Stimulated activated naive B cell treated with anti-CD40 and anti-IgM and Interleukin-4, amounts not matched to agents 10 μg/mL and 1 μg/mL and 100 μg/mL, for 72 hours (primary cell): Measurements from ENCODE around the gene SYTL1.
"Not testable (repeated sequence)": the region's sequence is repeated elsewhere in the genome, so short reads cannot be mapped to it uniquely, and the experiment has no call there.

ENCODE experiments used
- ATAC-seq, 2 donors: fragments of 150-1000 bp; cut with Tn5 transposase; replicated peaks; 2 replicates each; pipeline ENCODE4 v1.10.0; 2021; ENCODE audit warnings: moderate library complexity in 1 of 2
- DNase-seq: peaks from one replicate; pipeline ENCODE4 v3.0.0; 2021
- H3K27ac Mint-ChIP-seq: one replicate; pipeline ENCODE4 v1.8.0; 2022; ENCODE audit warnings: mild to moderate bottlenecking, mixed read lengths
- H3K27me3 Mint-ChIP-seq, 2 donors: one replicate each; pipeline ENCODE4 v1.8.0; 2022; ENCODE audit warnings: mixed read lengths in 2 of 2
- H3K36me3 Mint-ChIP-seq, 2 donors: one replicate each; pipeline ENCODE4 v1.8.0; 2022; ENCODE audit warnings: mixed read lengths in 2 of 2, mild to moderate bottlenecking in 1 of 2
- H3K4me1 Mint-ChIP-seq, 2 donors: one replicate each; pipeline ENCODE4 v1.8.0; 2022; ENCODE audit warnings: mixed read lengths in 2 of 2, mild to moderate bottlenecking in 1 of 2
- H3K4me3 Mint-ChIP-seq, 2 donors: one replicate each; pipeline ENCODE4 v1.8.0; 2022; ENCODE audit warnings: mild to moderate bottlenecking in 2 of 2, mixed read lengths in 2 of 2, moderate library complexity in 1 of 2
- H3K9me3 Mint-ChIP-seq, 2 donors: one replicate each; pipeline ENCODE4 v1.8.0; 2022; ENCODE audit warnings: mixed read lengths in 2 of 2, mild to moderate bottlenecking in 1 of 2

SYTL1 gene

DNA sequence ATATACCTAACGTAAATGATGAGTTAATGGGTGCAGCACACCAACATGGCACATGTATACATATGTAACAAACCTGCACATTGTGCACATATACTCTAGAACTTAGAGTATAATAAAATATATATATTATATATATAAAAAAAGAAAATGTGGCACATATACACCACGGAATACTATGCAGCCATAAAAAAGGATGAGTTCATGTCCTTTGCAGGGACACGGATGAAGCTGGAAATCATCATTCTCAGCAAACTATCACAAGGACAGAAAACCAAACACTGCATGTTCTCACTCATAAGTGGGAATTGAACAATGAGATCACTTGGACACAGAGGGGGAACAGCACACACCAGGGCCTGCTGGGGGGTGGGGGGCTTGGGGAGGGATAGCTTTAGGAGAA, 43.0 kb downstream of the SYTL1 start:
- H3K27ac Mint-ChIP-seq, H3K9me3 Mint-ChIP-seq, H3K4me3 Mint-ChIP-seq, DNase-seq, H3K27me3 Mint-ChIP-seq, ATAC-seq, H3K36me3 Mint-ChIP-seq: not testable (repeated sequence)
- H3K4me1 Mint-ChIP-seq = peaks cover 19 to 20% of the 10 kb centered on the region in 2 donors

GRCh38 chr1:27388337-27389005, 46.6 kb downstream of the SYTL1 start:
- H3K4me3 Mint-ChIP-seq = no peak overlapping the region
- H3K36me3 Mint-ChIP-seq = no peaks in the 10 kb centered on the region
- H3K27ac Mint-ChIP-seq = no peak overlapping the region
- peaks cover 22 to 26% of the 10 kb centered on the region in 2 donors for H3K4me1 Mint-ChIP-seq
- ATAC-seq = no peak
- DNase-seq = peak; percentile 54
- H3K9me3 Mint-ChIP-seq = no peaks in the 10 kb centered on the region
- peaks cover 3 to 7% of the 10 kb centered on the region in 2 donors for H3K27me3 Mint-ChIP-seq

DNA sequence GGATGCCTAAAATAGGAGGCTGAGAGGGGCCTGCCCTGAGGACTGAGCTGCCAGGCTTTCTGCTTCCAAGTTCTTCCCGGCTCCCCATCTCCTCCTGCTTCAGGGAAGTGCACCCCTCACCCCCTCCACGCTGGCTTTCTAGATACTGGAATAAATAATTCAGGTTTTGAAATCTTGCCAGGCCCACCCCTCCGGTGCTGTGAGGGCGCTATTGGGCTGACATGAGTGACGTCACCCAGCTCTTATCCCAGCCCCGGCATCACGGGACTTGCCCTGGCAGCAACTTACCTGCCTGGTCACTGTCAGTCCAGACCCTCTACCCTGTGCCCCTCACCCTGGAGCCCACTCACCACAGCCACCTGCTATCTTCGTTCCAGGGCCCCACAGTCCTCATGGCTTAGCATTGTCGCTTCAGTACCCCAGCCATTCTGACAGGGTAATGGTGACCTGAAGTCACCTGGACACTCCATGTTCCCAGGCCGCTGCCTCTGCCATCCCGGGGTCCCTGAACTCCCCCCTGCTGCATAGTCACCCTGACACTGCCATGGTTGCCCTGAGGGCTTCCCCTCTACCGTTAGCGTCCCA, 49.8 kb downstream of the SYTL1 start:
- peak overlapping the region; percentile 96 for H3K27ac Mint-ChIP-seq
- no peaks in the 10 kb centered on the region for H3K9me3 Mint-ChIP-seq
- H3K27me3 Mint-ChIP-seq = peaks cover 0 to 3% of the 10 kb centered on the region in 2 donors
- H3K4me3 Mint-ChIP-seq = peak overlapping the region; percentile 87 to 93
- ATAC-seq (no peak), DNase-seq (no peak)
- peaks cover 23 to 38% of the 10 kb centered on the region in 2 donors for H3K4me1 Mint-ChIP-seq
- no peaks in the 10 kb centered on the region for H3K36me3 Mint-ChIP-seq

DNA sequence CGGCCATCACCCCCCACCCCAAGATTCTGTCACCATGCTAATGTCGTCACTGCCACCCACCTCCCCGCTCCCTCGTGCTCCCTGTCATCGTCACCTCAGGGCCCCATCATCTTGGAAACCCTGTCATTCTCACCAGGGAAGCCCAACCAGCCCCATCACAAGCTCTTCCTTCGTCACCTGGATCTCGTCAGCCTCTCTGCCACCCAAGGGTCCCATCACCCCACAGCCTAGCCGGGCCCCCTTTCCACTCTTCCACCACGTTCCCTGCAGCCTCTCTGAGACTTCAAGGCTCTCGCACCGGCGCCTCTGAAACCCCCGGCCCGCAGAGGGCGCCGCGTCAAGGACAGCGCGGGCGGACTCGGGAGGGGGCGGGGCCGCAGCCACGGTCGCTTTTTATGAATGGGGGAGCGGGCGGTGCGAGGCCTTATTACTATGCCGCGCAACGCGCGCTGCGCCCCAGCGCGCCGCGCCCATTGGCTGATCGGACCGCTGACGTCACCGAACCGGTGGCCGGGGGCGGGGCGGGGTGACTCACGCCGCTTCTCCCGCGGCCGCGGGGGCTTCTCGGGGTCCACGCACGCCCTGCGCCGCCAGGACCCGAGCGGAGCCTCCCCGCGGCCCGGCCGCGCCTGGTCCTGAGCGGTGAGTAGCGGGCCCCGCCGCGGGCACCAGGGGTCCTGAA, 50.4 kb downstream of the SYTL1 start, which contains the start of gene GPR3:
Gene GPR3, plus strand, starts transcription at position 527 of the 682 bp plus-strand sequence. CDS start 1,177 bp downstream, outside the sequence.
- H3K27ac Mint-ChIP-seq = peak within 1 kb of the TSS; percentile 96
- H3K36me3 Mint-ChIP-seq = no peaks in the 10 kb centered on the region
- H3K27me3 Mint-ChIP-seq = peaks cover 0 to 3% of the 10 kb centered on the region in 2 donors
- peak; percentile 83 for DNase-seq
- peak within 1 kb of the TSS; percentile 87 to 93 for H3K4me3 Mint-ChIP-seq
- peaks cover 23 to 38% of the 10 kb centered on the region in 2 donors for H3K4me1 Mint-ChIP-seq
- peak; percentile 92 to 95 for ATAC-seq
- H3K9me3 Mint-ChIP-seq = no peaks in the 10 kb centered on the region

- peak overlapping the region; percentile 82 for H3K27ac Mint-ChIP-seq
- peaks cover 0 to 3% of the 10 kb centered on the region in 2 donors for H3K27me3 Mint-ChIP-seq
- H3K4me3 Mint-ChIP-seq = peak overlapping the region; percentile 87 to 93
- no peak for DNase-seq
- no peaks in the 10 kb centered on the region for H3K36me3 Mint-ChIP-seq
- H3K9me3 Mint-ChIP-seq = no peaks in the 10 kb centered on the region
- H3K4me1 Mint-ChIP-seq = peaks cover 23 to 38% of the 10 kb centered on the region in 2 donors
- peak in 1 of 2 donors; percentile 19 for ATAC-seq
Measured at GRCh38 chr1:27392778-27393635, 51.2 kb downstream of the SYTL1 start.

GRCh38 chr1:27393641-27394281, 51.9 kb downstream of the SYTL1 start:
- Mint-ChIP-seq H3K36me3 (no peaks in the 10 kb centered on the region), H3K27ac (no peak overlapping the region), H3K9me3 (no peaks in the 10 kb centered on the region), H3K4me1 (peaks cover 19 to 36% of the 10 kb centered on the region in 2 donors), H3K27me3 (no peaks in the 10 kb centered on the region), H3K4me3 (peak overlapping the region; percentile 87 to 93)
- DNase-seq (no peak), ATAC-seq (no peak)

DNA sequence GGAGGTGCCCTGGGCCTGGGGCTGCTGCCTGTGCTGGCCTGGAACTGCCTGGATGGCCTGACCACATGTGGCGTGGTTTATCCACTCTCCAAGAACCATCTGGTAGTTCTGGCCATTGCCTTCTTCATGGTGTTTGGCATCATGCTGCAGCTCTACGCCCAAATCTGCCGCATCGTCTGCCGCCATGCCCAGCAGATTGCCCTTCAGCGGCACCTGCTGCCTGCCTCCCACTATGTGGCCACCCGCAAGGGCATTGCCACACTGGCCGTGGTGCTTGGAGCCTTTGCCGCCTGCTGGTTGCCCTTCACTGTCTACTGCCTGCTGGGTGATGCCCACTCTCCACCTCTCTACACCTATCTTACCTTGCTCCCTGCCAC, 52.4 kb downstream of the SYTL1 start:
- DNase-seq = no peak
- no peaks in the 10 kb centered on the region for H3K9me3 Mint-ChIP-seq
- no peak for ATAC-seq
- no peak overlapping the region for H3K4me3 Mint-ChIP-seq
- no peaks in the 10 kb centered on the region for H3K27me3 Mint-ChIP-seq
- H3K4me1 Mint-ChIP-seq = peaks cover 19 to 38% of the 10 kb centered on the region in 2 donors
- H3K27ac Mint-ChIP-seq = no peak overlapping the region
- H3K36me3 Mint-ChIP-seq = no peaks in the 10 kb centered on the region

- DNase-seq (no peak), ATAC-seq (no peak)
- no peak overlapping the region for H3K27ac Mint-ChIP-seq
- H3K4me3 Mint-ChIP-seq = no peak overlapping the region
- H3K9me3 Mint-ChIP-seq = no peaks in the 10 kb centered on the region
- no peaks in the 10 kb centered on the region for H3K36me3 Mint-ChIP-seq
- no peaks in the 10 kb centered on the region for H3K27me3 Mint-ChIP-seq
- peaks cover 19 to 38% of the 10 kb centered on the region in 2 donors for H3K4me1 Mint-ChIP-seq
Measured at GRCh38 chr1:27394925-27395324, 53.1 kb downstream of the SYTL1 start.

DNA sequence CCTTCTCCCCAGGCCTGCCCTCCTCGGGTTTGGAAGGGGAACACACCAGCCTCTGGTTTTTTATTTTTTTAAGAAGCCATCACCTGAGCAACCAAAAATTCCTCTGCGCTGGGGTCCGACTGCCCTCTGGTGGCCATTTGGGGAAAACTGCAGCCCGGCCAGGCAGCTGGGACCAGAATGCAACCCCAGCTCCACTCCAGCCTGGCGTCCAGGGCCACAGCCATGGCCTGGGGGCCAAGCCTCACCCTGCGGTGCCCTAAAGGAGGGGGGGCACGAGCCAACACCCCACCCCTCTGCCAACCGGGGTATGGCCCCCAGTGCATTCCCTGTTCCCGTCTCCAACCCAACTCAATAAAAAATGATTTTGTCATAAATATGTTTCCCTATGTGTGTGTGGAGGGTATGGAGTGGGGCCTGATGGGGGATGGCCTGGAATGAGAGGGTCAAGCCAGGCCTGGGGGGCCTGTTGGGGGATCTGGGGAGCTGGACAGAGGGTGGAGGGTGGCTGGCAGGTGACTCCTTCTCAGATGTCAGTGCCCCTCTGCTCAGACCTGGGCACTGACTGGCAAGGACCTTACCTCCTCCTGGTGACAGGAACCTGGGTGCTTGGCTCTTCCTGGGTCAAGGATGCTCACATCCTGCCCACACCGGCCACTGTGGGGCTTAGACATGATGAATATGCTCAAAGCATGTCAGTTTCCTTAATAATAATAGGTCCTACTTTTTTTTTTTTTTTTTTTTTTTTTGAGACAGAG, 53.8 kb downstream of the SYTL1 start:
- Mint-ChIP-seq H3K27ac (no peak overlapping the region), H3K4me1 (peaks cover 23 to 38% of the 10 kb centered on the region in 2 donors), H3K36me3 (no peaks in the 10 kb centered on the region), H3K27me3 (no peaks in the 10 kb centered on the region), H3K4me3 (no peak overlapping the region), H3K9me3 (no peaks in the 10 kb centered on the region)
- ATAC-seq (peak; percentile 45 to 53), DNase-seq (peak; percentile 73)

- Mint-ChIP-seq H3K9me3 (no peaks in the 10 kb centered on the region), H3K27me3 (no peaks in the 10 kb centered on the region), H3K4me1 (peaks cover 20 to 37% of the 10 kb centered on the region in 2 donors), H3K27ac (peak overlapping the region; percentile 31), H3K4me3 (peak overlapping the region in 1 of 2 donors; percentile 25), H3K36me3 (no peaks in the 10 kb centered on the region)
- ATAC-seq = no peak
- DNase-seq = no peak
Measured at GRCh38 chr1:27397110-27397509, 55.3 kb downstream of the SYTL1 start.

DNA sequence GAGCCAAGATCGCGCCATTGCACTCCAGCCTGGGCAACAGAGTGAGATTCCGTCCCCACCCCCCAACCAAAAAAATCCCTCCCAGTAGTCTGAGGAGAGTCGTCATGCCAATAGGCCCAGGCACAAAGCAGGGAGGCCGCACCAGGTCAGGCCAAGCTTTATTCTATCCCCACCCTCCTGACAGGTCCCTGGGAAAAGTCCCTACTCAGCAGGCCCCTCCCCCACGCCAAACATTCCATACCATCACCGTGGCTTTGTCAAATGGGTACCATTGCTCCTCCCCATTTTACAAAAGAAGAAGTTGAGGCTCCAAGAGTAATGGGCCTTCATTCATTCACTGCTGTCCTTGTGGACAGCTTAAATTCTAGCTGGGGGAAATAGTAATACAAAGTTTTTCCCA, 55.9 kb downstream of the SYTL1 start:
- Mint-ChIP-seq H3K27ac (peak overlapping the region; percentile 31), H3K27me3 (no peaks in the 10 kb centered on the region), H3K4me3 (no peak overlapping the region), H3K9me3 (no peaks in the 10 kb centered on the region), H3K4me1 (peaks cover 19 to 37% of the 10 kb centered on the region in 2 donors), H3K36me3 (no peaks in the 10 kb centered on the region)
- ATAC-seq (no peak), DNase-seq (no peak)

- Mint-ChIP-seq H3K27ac (peak overlapping the region; percentile 73), H3K27me3 (no peaks in the 10 kb centered on the region), H3K36me3 (no peaks in the 10 kb centered on the region), H3K4me3 (no peak overlapping the region), H3K4me1 (peaks cover 24 to 39% of the 10 kb centered on the region in 2 donors), H3K9me3 (no peaks in the 10 kb centered on the region)
- DNase-seq (no peak), ATAC-seq (no peak)
Measured at GRCh38 chr1:27398405-27399149, 56.8 kb downstream of the SYTL1 start.
